GM21367 (cell line): ENCODE results near the gene LRP5.

ENCODE experiments used
- ATAC-seq: cut with Tn5 transposase; IDR thresholded peaks from one replicate; pipeline ENCODE4 v1.9.1; 2021; ENCODE audit not compliant: unreplicated experiment

The LRP5 gene

DNA sequence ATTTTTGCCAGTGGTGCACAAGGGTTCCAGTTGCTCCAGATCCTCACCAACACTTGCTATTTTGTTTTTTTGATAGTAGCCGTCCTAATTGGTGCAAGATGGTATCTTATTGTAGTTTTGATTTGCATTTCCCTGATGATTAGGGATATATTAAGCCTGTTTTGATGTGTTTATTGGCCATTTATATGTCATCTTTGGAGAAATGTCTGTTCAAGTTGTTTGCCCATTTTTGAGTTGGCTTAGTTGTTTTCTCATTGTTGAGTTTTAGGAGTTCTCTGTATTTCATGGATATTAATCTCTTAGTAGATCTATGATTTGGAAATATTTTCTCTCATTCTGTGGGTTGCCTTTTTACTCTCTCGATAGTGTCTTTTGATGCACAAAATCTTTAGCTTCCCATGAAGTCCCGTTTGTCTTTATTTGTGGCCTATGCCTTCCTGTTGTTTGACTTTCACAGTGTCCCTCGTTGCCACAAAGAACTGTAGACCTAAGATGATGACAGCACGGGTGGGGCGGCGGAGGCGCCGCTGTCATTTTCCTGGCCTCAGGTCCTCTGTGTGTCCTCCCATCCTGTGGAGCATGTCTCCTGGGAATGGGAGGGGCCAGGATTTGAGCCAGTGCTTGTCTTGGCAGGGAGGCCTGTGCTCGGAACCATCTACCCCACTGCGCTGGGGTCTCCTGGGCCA lies 33.5 kb downstream of the LRP5 start:
- no peak for ATAC-seq

DNA sequence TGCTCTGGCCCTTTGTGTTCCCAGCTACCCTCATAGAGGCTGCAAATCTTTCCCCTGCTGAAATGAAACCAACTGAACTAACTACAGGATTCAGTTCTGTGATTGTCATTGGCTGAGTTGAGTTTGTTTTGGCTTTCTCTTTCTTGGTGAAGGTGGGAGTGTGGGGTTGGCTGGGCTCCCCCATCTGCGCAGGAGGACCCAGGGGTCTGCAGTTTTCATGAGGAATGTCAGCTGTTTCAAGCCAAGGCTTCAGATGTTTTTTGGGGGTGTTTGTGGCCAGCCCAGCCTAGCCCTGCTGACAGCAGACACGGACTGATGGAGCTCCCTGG lies 34.0 kb downstream of the LRP5 start:
- no peak for ATAC-seq

DNA sequence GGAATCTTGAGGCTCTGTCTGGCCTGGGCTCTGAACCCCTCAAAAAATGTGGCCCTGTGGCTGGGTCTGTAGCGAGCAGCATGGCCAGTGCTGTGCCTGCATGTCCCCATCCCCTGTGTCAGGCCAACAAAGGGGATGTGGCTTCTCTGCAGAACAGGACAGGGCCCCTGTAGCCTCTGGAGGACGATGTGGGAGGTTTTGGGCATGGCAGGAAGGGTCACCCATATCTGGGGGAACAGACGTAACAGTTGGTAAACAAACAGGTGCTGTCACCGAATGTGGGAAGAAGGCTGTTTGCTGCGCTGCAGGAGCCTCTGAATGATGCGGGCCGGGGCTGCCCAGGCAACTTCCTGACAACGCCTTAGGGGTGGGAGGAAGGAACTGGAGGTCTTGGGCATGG lies 35.0 kb downstream of the LRP5 start:
- ATAC-seq: no peak

DNA sequence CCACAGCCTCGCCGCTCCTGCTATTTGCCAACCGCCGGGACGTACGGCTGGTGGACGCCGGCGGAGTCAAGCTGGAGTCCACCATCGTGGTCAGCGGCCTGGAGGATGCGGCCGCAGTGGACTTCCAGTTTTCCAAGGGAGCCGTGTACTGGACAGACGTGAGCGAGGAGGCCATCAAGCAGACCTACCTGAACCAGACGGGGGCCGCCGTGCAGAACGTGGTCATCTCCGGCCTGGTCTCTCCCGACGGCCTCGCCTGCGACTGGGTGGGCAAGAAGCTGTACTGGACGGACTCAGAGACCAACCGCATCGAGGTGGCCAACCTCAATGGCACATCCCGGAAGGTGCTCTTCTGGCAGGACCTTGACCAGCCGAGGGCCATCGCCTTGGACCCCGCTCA lies 35.5 kb downstream of the LRP5 start:
- ATAC-seq: no peak

DNA sequence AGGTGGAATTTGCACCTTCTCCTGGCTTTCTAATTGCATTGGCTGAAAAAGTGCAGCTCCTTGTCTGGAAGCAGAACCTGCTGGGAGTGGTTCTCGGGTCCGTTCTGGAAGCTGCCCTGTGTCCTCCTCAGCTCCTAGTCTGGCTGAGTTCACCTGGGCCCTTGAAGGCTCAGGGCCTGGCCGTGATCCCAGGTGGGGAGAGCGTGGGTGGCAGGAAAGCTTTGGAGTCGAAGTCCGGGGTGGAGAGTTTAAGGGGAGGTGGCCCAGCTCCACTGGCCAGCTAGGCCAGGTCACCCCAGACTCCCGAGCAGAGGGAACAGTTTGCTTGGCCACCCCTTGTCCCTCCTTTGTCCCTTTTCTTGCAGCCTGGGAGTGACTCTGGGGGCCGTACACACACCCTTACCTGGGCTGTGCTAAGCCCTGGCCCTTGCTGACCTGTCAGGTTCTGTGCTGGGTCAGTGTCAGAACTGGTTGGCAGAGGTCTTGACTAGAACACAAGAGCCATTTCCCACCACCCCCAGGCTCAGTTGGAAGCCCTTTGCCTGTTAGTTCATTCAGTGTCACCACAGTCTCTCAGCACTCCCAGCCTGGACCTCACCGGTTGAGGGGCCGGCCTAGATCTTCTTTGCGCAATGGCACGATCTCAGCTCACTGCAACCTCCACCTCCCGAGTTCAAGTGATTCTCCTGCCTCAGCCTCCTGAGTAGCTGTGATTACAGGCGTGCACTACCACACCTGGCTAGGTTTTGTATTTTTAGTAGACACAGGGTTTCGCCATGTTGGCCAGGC lies 37.3 kb downstream of the LRP5 start:
- no peak for ATAC-seq

DNA sequence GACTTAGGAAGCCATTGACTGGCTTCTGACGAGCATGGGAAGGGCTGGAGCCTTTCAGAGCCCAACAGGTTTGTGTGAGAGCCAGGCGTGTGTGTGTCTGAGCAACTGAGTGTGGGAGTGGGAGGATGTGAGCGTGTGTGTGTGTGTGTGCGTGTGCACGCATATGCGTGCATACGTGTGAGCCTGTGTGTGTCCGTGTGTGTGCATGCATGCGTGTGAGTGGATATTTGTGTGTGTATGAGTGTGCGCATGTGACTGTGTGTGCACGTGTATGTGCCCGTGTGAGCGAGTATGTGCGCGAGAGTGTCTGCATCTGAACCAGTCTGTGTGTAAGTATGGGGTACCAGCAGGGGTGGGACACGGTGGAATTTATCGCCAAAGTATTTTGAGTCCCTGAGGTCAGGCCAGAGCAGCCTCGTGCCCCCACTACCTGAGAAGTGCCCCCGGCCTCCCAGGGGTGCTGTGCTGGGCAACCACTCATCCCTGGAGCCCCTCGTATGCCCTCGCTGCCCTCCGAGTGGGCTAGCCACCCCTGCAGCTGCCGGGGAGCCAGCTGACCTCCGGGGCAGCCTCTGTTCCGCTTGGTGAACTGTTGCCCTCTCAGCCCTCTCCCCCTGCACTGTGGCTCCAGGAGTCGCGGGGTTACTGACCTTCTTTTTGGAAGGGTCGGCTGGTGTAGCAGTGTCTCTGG lies 38.5 kb downstream of the LRP5 start:
- no peak for ATAC-seq

DNA sequence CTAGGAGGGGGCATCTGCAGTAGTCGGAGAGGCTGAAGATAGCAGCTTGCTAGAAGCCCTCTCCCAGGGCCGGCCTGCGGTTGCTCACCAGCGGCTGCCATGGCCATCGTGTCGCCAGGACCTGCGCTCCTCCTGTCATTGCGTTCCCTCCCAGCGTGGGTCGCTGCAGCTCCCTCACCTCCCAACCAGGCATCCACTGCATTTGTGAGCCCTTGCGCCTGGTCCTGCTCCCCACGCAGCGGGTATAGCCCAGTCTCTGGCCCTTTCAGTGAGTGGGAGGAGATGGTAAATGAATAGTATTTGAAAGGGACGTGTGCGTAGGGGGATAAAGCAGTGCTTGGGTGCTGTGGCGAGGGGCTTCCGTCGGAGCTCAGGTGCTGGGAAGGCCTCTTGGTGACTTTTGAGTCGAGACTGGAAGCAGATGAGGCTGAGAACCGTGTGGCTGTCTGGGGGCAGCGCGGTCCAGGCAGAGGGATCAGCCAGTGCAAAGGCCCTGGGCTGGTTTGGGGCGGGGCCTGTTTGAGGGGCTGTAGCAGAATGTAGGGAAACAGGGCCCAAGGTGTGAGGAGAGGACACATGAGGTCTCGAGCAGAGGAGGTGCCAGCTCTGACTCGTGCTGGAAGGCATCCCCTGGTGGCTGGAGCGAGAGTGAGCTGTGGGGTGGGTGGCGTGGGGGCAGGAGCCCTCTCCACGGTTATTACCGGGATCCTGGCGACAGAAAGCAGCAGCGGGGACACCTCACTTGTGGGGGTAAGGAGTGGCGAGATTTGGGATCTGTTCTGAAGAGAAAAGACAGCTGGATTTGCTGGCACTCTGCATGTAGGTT lies 39.3 kb downstream of the LRP5 start:
- no peak for ATAC-seq

DNA sequence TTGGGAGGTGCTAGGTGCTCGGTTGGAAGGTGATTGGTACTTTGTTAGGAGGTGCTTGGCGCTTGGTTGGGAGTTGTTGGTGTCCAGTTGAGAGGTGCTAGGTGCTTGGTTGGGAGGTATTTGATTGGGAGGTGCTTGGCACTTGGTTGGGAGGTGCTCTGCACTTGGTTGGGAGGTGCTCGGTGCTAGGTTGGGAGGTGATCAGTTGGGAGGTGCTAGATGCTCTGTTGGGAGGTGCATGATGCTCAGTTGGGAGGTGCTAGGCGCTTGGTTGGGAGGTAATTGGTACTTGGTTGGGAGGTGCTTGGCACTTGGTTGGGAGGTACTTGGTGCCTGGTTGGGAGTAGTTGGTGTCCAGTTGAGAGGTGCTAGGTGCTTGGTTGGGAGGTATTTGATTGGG lies 40.2 kb downstream of the LRP5 start:
- no peak for ATAC-seq

DNA sequence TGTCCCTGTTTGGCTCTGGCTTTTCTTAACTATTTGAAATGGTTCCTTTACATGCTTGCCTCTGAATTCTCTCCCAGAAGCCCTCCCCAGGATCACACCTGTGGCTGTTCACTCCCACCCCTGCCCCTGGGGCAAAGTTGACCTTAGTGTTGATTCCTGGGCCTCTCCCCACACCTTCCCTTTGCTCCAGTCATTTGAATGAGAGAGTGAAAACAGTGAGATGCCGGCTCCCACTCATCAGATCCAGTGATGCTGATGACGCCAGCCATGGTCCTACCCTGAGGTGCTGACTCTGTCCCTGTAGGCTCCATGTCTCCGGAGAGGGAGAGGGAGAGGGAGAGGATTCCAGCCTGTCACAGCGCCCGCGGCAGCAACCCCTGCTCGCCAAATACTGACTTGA lies 40.7 kb downstream of the LRP5 start:
- ATAC-seq: no peak

DNA sequence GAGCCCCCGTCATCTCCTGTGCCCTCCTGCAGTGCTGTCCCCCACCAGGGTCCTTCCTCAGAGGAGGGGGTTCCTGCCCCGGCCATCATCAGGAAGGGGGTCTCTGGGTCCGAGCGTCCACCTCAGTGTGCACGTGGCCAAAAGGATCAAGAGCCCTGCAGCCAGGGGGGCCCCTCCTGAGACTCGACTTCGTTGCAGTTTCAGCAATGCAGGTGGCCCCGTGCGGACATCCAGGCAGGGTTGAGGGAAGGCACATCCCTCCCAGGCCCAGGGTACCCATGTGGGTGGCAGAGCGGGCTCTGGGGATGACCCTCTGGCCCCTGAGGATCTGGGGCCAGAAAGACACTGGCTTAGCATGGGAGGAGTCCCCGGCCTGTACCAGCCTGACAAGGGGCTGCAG lies 41.3 kb downstream of the LRP5 start:
- no peak for ATAC-seq

DNA sequence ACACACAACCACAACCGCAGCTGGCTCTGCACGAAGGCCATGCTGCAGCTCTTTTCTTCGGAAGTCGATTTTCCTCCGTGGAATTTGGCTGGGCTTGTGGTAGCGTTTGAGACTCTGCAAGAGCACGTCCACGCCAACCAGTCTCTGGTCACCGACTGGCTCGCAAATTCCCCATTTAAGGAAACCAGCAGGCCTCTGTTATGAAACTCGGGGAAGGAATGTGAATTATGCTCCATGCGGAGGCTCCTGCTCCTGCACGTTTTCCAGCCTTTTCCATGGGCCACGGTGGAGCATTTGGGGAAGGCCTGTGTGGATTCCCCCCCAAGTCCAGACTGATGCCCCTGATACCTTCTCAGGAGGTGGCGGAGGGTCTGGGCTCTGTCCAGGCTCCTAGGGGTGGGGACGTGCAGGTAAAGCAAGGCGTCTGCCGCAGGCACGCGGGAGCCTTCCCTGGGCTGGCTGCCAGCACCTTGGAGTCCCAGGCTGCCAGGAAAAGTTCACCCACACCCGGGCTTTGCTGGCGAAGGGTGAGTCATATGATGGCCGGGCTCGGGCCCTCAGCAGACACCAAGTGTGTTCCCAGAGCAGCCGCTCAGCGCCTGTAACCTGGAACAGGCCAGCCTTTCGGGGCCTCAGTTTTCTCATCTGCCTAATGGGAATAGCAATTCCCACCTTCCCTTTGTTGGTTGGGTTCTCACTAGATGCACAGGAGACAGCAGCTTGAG lies 41.9 kb downstream of the LRP5 start:
- ATAC-seq: no peak

DNA sequence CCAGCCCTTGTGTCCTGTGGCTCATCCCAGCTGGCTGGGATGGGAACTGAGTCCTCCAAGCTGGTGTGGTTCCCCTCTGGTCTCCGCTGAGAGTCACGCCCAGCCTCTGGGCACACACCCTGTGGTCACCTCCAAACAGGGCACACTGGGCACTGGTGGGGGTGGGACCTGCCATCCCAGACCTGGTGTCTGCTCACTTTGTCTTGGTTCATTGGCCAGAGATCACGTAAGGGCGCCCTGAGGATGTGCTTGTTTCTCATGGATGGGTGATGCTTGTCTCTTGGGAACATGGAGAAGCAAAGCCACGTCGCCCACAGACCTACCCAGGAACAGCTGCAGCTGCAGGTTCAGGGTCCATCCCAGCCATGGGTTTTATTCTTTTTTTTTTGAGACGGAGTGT lies 43.1 kb downstream of the LRP5 start:
- ATAC-seq: no peak

DNA sequence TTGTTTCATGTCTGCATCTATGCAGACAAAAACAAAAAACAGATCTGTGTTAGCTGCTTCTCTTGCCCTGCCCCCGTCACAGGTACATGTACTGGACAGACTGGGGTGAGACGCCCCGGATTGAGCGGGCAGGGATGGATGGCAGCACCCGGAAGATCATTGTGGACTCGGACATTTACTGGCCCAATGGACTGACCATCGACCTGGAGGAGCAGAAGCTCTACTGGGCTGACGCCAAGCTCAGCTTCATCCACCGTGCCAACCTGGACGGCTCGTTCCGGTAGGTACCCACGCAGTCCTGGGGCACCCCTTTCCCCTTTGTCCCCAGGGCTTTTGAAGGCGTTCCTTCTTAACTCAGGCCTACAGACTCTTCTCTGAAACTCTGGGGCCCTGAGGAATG lies 45.2 kb downstream of the LRP5 start:
- no peak for ATAC-seq

DNA sequence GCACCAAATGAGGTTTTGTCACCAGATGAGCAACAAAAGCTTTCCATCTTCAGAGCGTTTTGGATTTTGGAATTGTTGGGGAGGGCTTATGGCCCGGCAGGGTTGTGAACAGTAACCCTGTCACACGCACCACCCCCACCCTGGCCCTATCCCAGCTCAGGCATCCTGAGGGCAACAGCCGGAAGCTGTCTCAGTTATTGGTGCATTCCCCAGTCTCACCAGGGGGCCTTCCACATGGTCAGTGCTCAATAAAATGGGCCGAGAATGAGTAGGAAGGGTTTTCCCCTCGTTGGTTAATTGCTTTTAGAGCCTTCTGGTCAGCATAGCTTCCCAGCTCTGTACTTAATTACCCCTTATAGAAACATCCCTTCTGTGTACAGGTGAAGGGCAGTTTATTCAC lies 46.0 kb downstream of the LRP5 start:
- ATAC-seq: no peak

DNA sequence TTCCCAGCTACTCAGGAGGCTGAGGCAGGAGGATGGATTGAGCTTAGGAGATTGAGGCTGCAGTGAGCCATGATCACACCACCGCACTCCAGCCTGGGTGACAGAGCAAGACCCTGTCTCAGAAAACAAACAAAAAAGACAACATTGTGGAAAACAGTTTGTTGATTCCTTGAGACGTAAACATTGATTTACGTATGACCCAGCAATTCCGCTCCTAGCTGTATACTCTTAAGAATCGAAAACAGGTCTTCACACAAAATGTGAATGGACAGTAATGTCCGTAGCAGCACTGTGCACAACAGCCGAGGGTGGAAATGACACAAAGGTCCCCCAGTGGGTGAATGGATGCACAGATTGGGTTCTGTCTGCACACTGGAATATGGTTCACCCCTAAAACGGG lies 49.3 kb downstream of the LRP5 start:
- no peak for ATAC-seq

DNA sequence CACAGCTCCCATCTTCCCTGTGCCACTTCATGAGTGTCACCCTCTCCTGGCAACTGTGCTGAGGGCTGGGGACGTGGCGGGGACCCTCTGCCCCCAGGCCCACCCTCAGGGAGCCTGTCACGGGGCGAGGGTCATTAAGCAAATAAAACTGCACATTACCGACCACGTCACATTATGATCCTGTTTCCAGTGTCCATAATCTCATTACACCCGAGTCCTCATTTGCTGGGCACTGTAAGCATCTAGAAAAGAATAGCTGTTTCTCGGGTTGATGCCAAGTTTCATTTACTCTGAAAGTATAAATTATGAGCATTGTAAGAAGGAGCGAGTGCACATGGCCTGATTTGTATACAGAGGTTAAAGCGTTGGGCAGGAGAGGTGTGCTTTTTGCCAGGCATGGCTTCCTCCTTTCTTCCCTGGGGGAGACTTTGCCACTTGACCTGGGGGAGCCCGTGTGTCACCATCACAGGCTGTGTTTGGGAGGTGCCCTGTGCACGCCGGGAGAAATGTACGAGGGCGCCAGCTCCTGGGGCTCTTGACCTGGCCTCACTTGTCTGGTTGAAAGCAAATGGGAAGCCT lies 50.5 kb downstream of the LRP5 start:
- ATAC-seq: no peak

DNA sequence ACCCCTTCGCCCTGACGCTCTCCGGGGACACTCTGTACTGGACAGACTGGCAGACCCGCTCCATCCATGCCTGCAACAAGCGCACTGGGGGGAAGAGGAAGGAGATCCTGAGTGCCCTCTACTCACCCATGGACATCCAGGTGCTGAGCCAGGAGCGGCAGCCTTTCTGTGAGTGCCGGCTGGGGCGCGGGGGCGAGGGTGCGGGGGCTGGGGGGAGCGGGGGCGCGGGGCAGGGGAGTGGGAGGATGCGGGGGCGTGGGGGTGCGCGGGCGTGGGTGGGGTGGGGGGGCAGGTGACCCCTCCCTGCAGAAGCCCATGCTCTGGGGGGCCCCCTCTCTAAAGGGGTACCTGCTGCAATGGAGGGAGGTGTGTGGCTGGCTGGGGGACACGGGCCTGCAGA lies 51.4 kb downstream of the LRP5 start:
- ATAC-seq: no peak

DNA sequence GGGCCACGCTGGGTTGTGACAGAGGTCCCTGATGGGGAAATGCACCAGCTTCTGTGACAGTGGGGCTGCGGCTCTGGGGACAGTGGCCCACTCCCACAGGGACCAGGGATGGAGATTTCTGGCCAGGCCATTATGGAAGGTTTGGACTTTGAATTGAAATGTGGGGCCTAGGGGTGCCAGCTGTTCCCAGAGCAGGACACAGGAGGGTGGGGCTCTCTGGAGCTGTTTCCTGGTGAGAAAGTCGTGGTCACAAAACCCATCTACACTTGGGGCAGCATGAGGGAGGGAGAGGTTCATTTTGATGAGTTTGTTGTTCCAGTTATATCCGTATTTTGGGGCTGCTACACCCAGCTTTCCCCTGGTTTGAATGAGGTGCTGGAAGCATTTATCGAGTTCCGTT lies 52.2 kb downstream of the LRP5 start:
- ATAC-seq: no peak

DNA sequence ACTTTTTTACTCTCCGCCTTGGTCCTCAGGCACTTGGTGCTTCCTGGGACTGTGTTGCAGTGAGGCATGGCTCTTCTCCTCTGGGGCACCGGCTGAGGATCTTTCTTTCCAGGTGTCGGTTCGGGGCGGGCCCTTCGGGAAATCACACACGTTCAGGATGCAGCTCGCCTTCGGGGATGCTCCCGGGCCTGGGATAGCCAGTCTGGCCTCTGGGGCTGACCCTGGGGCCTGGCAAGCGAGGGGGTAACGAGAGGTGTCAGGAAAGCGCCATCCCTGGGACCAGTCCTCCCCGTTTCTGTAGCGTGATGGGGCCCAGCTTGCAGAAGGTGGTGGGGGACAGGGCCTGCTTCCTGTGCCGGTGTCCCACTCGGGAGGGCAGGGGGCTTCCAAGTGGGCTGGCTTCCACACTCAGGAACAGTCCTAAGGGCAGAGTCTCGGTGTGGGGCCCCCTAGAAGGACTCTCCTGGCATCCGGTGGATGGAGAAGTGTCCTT lies 53.6 kb downstream of the LRP5 start:
- no peak for ATAC-seq

DNA sequence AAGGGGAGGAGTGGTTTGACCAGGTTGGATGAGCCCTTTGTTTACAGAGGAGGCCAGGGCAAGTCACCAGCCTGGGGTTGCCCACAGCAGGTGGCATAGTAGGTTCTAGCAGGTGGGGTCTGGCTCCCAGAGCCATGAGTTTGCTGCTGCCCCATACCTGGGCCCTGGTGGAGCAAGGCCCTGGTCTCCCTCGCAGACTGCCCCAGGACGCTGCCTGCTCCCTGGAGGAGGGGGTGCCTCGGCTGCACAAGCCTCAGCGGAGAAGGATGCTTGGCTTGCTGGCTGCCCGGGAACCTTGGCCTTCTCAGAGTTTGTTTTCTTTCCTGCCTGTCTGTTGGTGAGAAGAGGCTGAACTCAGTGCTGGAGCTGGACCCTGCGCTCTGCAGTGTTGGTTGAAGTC lies 54.9 kb downstream of the LRP5 start:
- no peak for ATAC-seq
